Hepatocyte (in vitro differentiated cells): ENCODE measurements around the gene SLC4A1AP. TPM values are rescaled to one million over a fixed set of nuclear protein-coding genes. Genes with fewer than 3 reads are reported as not detected.

Source experiments
- DNase-seq: peaks from one replicate; pipeline ENCODE4 v3.0.0-alpha.2; 2016; ENCODE audit warnings: low spot score
- H2AFZ ChIP-seq: fragments of 200-600 bp; sonication (generic); 2 replicates; pipeline ENCODE4 v1.6.0; 2016; ENCODE audit warnings: antibody characterized with exemption, mild to moderate bottlenecking
- H3K27ac ChIP-seq: fragments of 200-600 bp; sonication (generic); 2 replicates; pipeline ENCODE4 v1.5.1; 2016; ENCODE audit warnings: mild to moderate bottlenecking
- H3K27me3 ChIP-seq: fragments of 200-600 bp; sonication (generic); 2 replicates; pipeline ENCODE4 v1.6.1; 2016
- H3K36me3 ChIP-seq: fragments of 200-600 bp; sonication (generic); replicated peaks from 2 replicates; pipeline ENCODE4 v1.5.1; 2016; ENCODE audit warnings: low read depth; ENCODE audit not compliant: insufficient read depth
- H3K4me1 ChIP-seq: fragments of 200-600 bp; sonication (generic); 2 replicates; pipeline ENCODE4 v1.5.1; 2016; ENCODE audit warnings: mild to moderate bottlenecking, moderate library complexity; ENCODE audit not compliant: insufficient read depth
- H3K4me2 ChIP-seq: fragments of 200-600 bp; sonication (generic); 2 replicates; pipeline ENCODE4 v1.6.0; 2016
- H3K4me3 ChIP-seq: fragments of 200-600 bp; sonication (generic); 2 replicates; pipeline ENCODE4 v1.5.1; 2016; ENCODE audit warnings: mild to moderate bottlenecking
- H3K79me2 ChIP-seq: fragments of 200-600 bp; sonication (generic); 2 replicates; pipeline ENCODE4 v1.6.0; 2017; ENCODE audit warnings: mild to moderate bottlenecking
- H3K9me2 ChIP-seq: fragments of 200-600 bp; sonication (generic); replicated peaks from 2 replicates; pipeline ENCODE4 v1.6.0; 2017; ENCODE audit warnings: mild to moderate bottlenecking; ENCODE audit not compliant: insufficient read depth
- H3K9me3 ChIP-seq: fragments of 200-600 bp; sonication (generic); 2 replicates; pipeline ENCODE4 v1.5.1; 2016; ENCODE audit warnings: low read depth, mild to moderate bottlenecking
- H4K20me1 ChIP-seq: fragments of 200-600 bp; sonication (generic); 2 replicates; pipeline ENCODE4 v1.6.0; 2016; ENCODE audit warnings: mild to moderate bottlenecking; ENCODE audit not compliant: insufficient read depth, poor library complexity, severe bottlenecking
- CTCF ChIP-seq: fragments of 200-600 bp; sonication (generic); IDR thresholded peaks from 2 replicates; pipeline ENCODE4 v1.5.1; 2016; ENCODE audit warnings: antibody characterized with exemption, mild to moderate bottlenecking; ENCODE audit not compliant: poor library complexity
- EZH2 ChIP-seq: fragments of 200-600 bp; sonication (generic); IDR thresholded peaks from 2 replicates; pipeline ENCODE4 v1.6.1; 2016; ENCODE audit warnings: antibody characterized with exemption, mild to moderate bottlenecking, borderline replicate concordance
- EZH2phosphoT487 ChIP-seq: fragments of 200-600 bp; sonication (generic); IDR thresholded peaks from one replicate; pipeline ENCODE4 v1.6.1; 2018; ENCODE audit warnings: antibody characterized with exemption, mild to moderate bottlenecking, low read depth, moderate library complexity; ENCODE audit not compliant: unreplicated experiment, severe bottlenecking
- WGBS: methylation state at CpG from one replicate; pipeline ENCODE4 v1.1.6; 2016; ENCODE audit warnings: low lambda C conversion rate; ENCODE audit errors: missing lambda C conversion rate; 5-methylcytosine and 5-hydroxymethylcytosine counted together
- polyA plus RNA-seq: library from polyadenylated mRNA; unstranded; fragments of >200 nt; fragmentation: Nextera tagmentation; extraction: Ambion mirVana; gene quantifications from 2 replicates; pipeline ENCODE4 v1.2.1, GENCODE V29; 2016
- total RNA-seq: library from RNA; depleted of rRNA; stranded (reverse); fragments of >200 nt; gene quantifications from 2 replicates; pipeline ENCODE4 v1.2.3, GENCODE V29; 2014

Gene SLC4A1AP
- total and polyA plus RNA-seq, 2 experiments from 2014 or later: 21.1 to 21.9 TPM

DNA sequence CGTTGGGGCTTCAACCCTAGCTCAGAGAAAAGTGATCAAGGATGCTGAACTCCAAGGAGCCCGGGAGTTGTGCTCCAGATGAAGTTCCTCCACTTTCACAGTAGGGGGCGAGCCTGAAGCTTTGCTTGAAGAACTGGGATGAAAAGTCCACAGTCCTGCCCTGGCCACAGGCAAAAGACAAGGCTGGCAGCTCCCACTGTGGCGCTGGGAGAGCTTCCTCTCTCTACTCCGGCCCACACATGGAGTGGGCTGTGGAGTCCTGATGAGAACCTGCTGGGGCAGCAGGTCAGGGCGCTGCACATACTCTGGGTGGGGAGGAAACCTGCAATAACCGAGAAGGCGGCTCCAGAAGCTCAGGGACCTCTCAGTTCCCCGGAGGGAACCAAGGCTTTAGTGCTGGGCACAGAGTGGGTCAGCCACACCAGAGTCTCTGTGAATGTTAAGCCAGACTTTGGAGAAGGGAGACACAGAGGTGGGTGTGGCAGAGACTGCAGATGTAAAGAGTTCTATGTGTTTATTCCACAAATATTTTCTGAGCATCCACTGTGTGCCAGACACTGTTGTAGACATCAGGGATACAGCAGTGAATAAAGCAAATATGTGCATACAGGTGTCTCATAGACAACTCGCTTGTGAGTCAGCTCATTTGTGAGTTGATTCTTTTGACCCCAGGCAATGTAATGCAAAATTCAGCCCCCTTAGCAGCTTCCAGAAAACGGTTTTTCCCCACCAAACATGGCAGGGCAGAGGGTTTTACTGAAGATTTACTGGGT, 59.9 kb downstream of the SLC4A1AP start:
- peak overlapping the region; percentile 32 for H3K4me2 ChIP-seq
- peak; percentile 91 for DNase-seq
- H3K9me2 ChIP-seq: no peaks in the 10 kb centered on the region
- peaks cover 14% of the 10 kb centered on the region for H3K4me1 ChIP-seq
- no peaks in the 10 kb centered on the region for H3K9me3 ChIP-seq
- no peaks in the 10 kb centered on the region for H3K27me3 ChIP-seq
- WGBS: 38% methylated on average over 11 of the region's 11 CpGs
- TF ChIP-seq EZH2 (no peak), CTCF (peak; percentile 74)
- H3K27ac ChIP-seq: peak overlapping the region; percentile 77
- H3K4me3 ChIP-seq: no peak overlapping the region
- H3K36me3 ChIP-seq: no peaks in the 10 kb centered on the region
- peak overlapping the region; percentile 53 for H2AFZ ChIP-seq
- H3K79me2 ChIP-seq: no peaks in the 10 kb centered on the region
- no peaks in the 10 kb centered on the region for H4K20me1 ChIP-seq

- Histone ChIP-seq H4K20me1 (no peaks in the 10 kb centered on the region), H3K27ac (peak overlapping the region; percentile 77), H3K4me1 (peaks cover 14% of the 10 kb centered on the region), H3K4me3 (no peak overlapping the region), H3K27me3 (no peaks in the 10 kb centered on the region), H3K9me3 (no peaks in the 10 kb centered on the region), H2AFZ (no peak overlapping the region), H3K79me2 (no peaks in the 10 kb centered on the region), H3K36me3 (no peaks in the 10 kb centered on the region), H3K9me2 (no peaks in the 10 kb centered on the region), H3K4me2 (no peak overlapping the region)
- TF ChIP-seq CTCF (no peak), EZH2phosphoT487 (no peak), EZH2 (no peak)
- 92% methylated on average over 3 of the region's 3 CpGs for WGBS
- no peak for DNase-seq
Observed at GRCh38 chr2:27724191-27724590, 60.5 kb downstream of the SLC4A1AP start.

GRCh38 chr2:27724905-27725701, 61.4 kb downstream of the SLC4A1AP start:
- Histone ChIP-seq H3K4me1 (peaks cover 14% of the 10 kb centered on the region), H3K4me2 (no peak overlapping the region), H2AFZ (no peak overlapping the region), H4K20me1 (no peaks in the 10 kb centered on the region), H3K27me3 (no peaks in the 10 kb centered on the region), H3K9me2 (no peaks in the 10 kb centered on the region), H3K27ac (peak overlapping the region; percentile 77), H3K36me3 (no peaks in the 10 kb centered on the region), H3K79me2 (no peaks in the 10 kb centered on the region), H3K9me3 (no peaks in the 10 kb centered on the region), H3K4me3 (no peak overlapping the region)
- DNase-seq: peak; percentile 59
- WGBS: 62% methylated on average over 5 of the region's 5 CpGs
- TF ChIP-seq EZH2phosphoT487 (no peak), EZH2 (no peak), CTCF (no peak)
